Upper lobe of right lung (tissue), 1 donor: Measurements from ENCODE around the gene DYNLT1. TPM values are rescaled to one million over a fixed set of nuclear protein-coding genes. Genes with fewer than 3 reads are reported as not detected.
A peak's percentile ranks its signal among the peaks of the same experiment; 100 is the strongest.
"Not testable (repeated sequence)": the region's sequence is repeated elsewhere in the genome, so short reads cannot be mapped to it uniquely, and the experiment has no call there.

Experiments
- ATAC-seq: fragments of 200-7000 bp; cut with Tn5 transposase; one replicate; pipeline ENCODE4 v1.9.1; 2020; ENCODE audit warnings: mild to moderate bottlenecking, moderate library complexity
- DNase-seq: peaks from one replicate; pipeline ENCODE4 v3.0.0-alpha.2; 2020
- H3K27ac ChIP-seq: fragments of 200-600 bp; one replicate; pipeline ENCODE4 v1.8.0; 2022
- H3K27me3 ChIP-seq: fragments of 200-600 bp; one replicate; pipeline ENCODE4 v1.8.0; 2022; ENCODE audit warnings: mild to moderate bottlenecking
- H3K36me3 ChIP-seq: fragments of 200-600 bp; one replicate; pipeline ENCODE4 v1.8.0; 2022
- H3K4me1 ChIP-seq: fragments of 200-600 bp; one replicate; pipeline ENCODE4 v1.8.0; 2022
- H3K4me3 ChIP-seq: fragments of 200-600 bp; one replicate; pipeline ENCODE4 v1.8.0; 2022; ENCODE audit warnings: mild to moderate bottlenecking
- H3K9me3 ChIP-seq: fragments of 200-600 bp; one replicate; pipeline ENCODE4 v1.8.0; 2022
- CTCF ChIP-seq: fragments of 200-600 bp; IDR thresholded peaks from one replicate; pipeline ENCODE4 v1.8.0; 2022; ENCODE audit warnings: antibody characterized with exemption
- intact Hi-C: fragments of 100-400 bp; cut with DNase I; formaldehyde crosslinking; loops from one replicate; pipeline ENCODE4 v1.11.0; 2022
- total RNA-seq: library from RNA; stranded (reverse); fragmentation: NEBNext Ultra II Directional; extraction: Animal tissue kit (Norgen Biotek cat#: 25700); gene quantifications from one replicate; pipeline ENCODE4 v1.2.1, GENCODE V29; 2021
- donor health status: DM: no; HTN: yes; CAD: no; lungs with severe emphysema.

The DYNLT1 gene
- total RNA-seq, 1 donor from 2014 or later: 104 TPM

- intact Hi-C loops: no loop called here
- Histone ChIP-seq H3K36me3 (no peaks in the 10 kb centered on the region), H3K4me3 (no peak overlapping the region), H3K27me3 (no peaks in the 10 kb centered on the region), H3K27ac (no peak overlapping the region), H3K4me1 (peaks cover 6% of the 10 kb centered on the region), H3K9me3 (no peaks in the 10 kb centered on the region)
- DNase-seq (no peak), ATAC-seq (peak; percentile 26)
- TF ChIP-seq CTCF: no peak
Measured at GRCh38 chr6:158684745-158685324, 40.3 kb upstream of the DYNLT1 start.

GRCh38 chr6:158684311-158684710, 39.8 kb upstream of the DYNLT1 start:
- Histone ChIP-seq H3K36me3 (no peaks in the 10 kb centered on the region), H3K4me3 (no peak overlapping the region), H3K9me3 (no peaks in the 10 kb centered on the region), H3K27ac (no peak overlapping the region), H3K4me1 (peaks cover 6% of the 10 kb centered on the region), H3K27me3 (no peaks in the 10 kb centered on the region)
- TF ChIP-seq CTCF: no peak
- DNase-seq (no peak), ATAC-seq (no peak)
- intact Hi-C loops: no loop called here

GRCh38 chr6:158680481-158680880, 35.9 kb upstream of the DYNLT1 start:
- H3K4me1 ChIP-seq: peaks cover 6% of the 10 kb centered on the region
- no peak overlapping the region for H3K4me3 ChIP-seq
- no peak for TF ChIP-seq CTCF

GRCh38 chr6:158680015-158680414, 35.5 kb upstream of the DYNLT1 start:
- Histone ChIP-seq H3K36me3 (no peaks in the 10 kb centered on the region), H3K4me1 (peaks cover 6% of the 10 kb centered on the region), H3K27ac (no peak overlapping the region), H3K27me3 (no peaks in the 10 kb centered on the region), H3K4me3 (no peak overlapping the region), H3K9me3 (no peaks in the 10 kb centered on the region)
- DNase-seq (no peak), ATAC-seq (no peak)
- intact Hi-C loops: no loop called here
- TF ChIP-seq CTCF: no peak

More at GRCh38 chr6:158680481-158680880, 35.9 kb upstream of the DYNLT1 start:
- Histone ChIP-seq H3K27ac (no peak overlapping the region), H3K27me3 (no peaks in the 10 kb centered on the region), H3K9me3 (no peaks in the 10 kb centered on the region), H3K36me3 (no peaks in the 10 kb centered on the region)
- ATAC-seq (no peak), DNase-seq (no peak)
- intact Hi-C loops: no loop called here

GRCh38 chr6:158677906-158678578, 33.5 kb upstream of the DYNLT1 start:
- Histone ChIP-seq H3K9me3 (no peaks in the 10 kb centered on the region), H3K4me3 (no peak overlapping the region), H3K27ac (no peak overlapping the region), H3K27me3 (no peaks in the 10 kb centered on the region), H3K36me3 (no peaks in the 10 kb centered on the region), H3K4me1 (no peaks in the 10 kb centered on the region)
- intact Hi-C loops: no loop called here
- ATAC-seq: no peak
- no peak for DNase-seq
- no peak for TF ChIP-seq CTCF

GRCh38 chr6:158677094-158677493, 32.6 kb upstream of the DYNLT1 start:
- H3K9me3 ChIP-seq, H3K27ac ChIP-seq, DNase-seq, intact Hi-C loops, ATAC-seq, H3K36me3 ChIP-seq, H3K4me3 ChIP-seq, H3K27me3 ChIP-seq, H3K4me1 ChIP-seq: not testable (repeated sequence)
